NCI-H69 (cell line): ENCODE measurements around the gene DOP1B.
"Not testable (repeated sequence)": the region's sequence is repeated elsewhere in the genome, so short reads cannot be mapped to it uniquely, and the experiment has no call there.

ENCODE experiments used
- DNase-seq: peaks from one replicate; lab custom pipeline; 2025; lab: John Stamatoyannopoulos, UW

DOP1B gene

GRCh38 chr21:36171336-36171735 is 14.7 kb downstream of the DOP1B start:
- DNase-seq: no peak

GRCh38 chr21:36171741-36172331 is 15.2 kb downstream of the DOP1B start:
- DNase-seq: no peak

- no peak for DNase-seq
These were observed 18.2 kb downstream of the DOP1B start for GRCh38 chr21:36174780-36175179.

- DNase-seq: peak; percentile 76
These were observed 19.3 kb downstream of the DOP1B start for GRCh38 chr21:36175771-36176565.

DNA sequence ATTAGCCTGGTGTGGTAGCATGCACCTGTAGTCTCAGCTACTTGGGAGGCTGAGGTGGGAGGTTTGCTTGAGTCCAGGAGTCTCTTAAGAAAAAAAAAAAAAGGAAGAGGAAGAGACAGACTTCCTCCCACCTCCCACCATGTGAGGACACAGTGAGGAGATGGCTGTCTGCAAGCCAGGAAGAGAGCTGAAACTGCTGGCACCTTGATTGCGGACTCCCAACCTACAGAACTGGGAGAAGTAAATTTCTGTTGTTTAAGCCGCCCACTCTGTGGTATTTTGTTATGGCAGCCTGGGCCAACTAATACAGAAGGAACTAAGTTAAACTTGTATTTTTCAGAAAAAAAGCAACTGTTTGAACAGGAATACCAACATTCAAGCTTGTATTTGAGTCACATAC is 21.7 kb downstream of the DOP1B start:
- DNase-seq: no peak

- no peak for DNase-seq
These were observed 22.5 kb downstream of the DOP1B start for GRCh38 chr21:36179145-36179544.

DNA sequence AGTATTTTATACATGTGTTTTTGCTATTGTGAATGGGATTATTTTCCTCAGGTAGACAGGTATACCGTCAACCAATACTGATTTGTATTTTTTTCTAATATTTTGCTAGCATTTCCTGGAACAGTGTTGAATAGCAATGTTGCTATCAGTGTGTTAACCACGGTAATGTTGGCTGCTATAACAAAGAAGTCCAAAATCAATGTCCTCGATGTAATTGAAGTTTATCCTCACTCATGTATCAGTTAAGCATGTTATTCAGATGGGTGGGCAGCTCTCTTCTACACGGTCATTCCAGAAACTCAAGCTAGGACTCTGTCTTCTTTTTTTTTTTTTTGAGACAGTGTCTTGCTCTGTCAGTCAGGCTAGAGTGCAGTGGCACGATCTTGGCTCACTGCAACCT is 24.3 kb downstream of the DOP1B start:
- DNase-seq: no peak

- no peak for DNase-seq
These were observed 26.6 kb downstream of the DOP1B start for GRCh38 chr21:36183144-36183795.

- DNase-seq: no peak
These were observed 27.9 kb downstream of the DOP1B start for GRCh38 chr21:36184545-36184944.

GRCh38 chr21:36185523-36185922 is 28.9 kb downstream of the DOP1B start:
- no peak for DNase-seq

DNA sequence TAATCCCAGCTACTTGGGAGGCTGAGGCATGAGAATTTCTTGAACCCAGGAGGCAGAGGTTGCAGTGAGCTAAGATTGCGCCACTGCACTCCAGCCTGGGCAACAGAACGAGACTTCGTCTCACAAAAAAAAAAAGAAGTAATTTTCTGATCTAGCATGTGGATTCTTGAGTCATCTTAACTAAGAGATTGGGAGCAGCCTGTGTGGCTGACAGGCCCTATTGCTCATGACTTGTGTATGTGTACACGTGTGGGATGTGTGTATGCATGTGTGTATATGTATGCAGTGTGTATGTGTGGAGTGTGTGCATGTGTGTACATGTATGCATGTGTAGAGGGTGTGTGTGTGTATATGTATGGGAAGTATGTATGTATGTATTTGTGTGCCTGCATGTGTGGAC is 29.5 kb downstream of the DOP1B start:
- DNase-seq: no peak

GRCh38 chr21:36186506-36187399 is 30.1 kb downstream of the DOP1B start:
- peak; percentile 21 for DNase-seq

DNA sequence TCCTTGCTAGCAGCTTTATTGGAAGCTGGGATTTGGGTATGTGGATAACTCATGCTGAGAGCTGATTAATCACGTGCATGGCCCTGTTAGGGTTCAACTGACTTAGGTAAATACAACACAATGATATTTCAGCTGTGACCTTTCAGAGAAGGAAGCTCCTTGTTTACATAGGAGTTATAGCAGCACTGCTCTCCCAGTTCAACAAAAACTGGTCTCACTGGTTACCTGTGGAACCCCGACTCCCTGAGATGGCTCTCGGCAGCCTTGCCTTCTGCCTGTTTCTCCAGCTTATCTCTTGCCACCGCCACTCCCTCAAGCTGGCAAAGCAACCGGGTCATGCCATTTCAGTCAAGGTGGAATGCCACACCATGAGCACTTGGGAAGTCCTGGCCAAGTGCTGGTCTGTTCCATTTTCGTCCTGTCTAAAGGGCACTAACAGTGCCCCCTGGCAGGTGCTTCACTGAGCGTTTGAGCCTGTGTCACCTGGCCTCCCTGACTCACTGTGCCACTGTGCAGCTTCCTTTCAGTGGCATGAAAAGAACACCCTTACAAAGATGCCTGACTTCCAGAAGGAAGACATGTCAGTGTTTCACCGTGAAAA is 31.6 kb downstream of the DOP1B start:
- peak; percentile 98 for DNase-seq

DNA sequence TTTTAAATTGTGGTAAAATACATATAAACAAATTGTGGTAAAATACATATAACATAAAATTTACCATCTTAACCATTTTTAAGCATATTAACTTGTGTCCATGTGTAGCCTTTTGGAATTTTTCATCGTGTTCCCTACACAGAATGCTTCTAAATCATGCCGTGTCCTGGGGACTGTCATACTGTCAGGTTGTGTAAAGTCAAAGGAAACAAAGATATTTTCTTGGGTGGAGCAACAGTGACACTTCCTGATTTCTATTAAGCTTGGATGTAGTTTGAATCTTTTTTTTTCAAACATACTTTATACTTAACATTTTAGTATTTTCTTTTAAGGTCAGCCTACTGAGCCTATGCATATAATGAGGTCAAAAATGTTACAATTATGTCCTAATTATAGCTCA is 32.3 kb downstream of the DOP1B start:
- DNase-seq: no peak

DNA sequence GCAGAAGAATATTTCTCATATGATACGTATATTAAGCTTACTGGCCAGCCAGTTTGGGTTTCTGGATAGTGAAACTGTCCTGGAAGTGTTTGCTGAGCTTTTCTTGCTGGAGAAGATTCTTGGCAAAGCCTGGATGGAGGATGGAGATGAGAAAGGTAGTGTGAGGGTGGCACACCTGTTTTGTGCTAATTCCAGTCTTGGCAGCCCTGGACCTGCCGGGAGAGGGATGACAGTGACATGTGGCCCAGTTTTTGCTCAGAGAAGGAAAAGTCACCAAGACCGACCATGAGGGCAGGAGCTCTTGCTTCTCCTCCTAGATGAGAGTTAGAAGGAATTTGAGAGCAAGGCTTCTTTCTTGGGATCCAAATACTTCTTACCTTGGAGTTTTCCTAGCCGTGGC is 34.1 kb downstream of the DOP1B start:
- no peak for DNase-seq

- no peak for DNase-seq
These were observed 36.6 kb downstream of the DOP1B start for GRCh38 chr21:36193200-36193599.

- DNase-seq: no peak
These were observed 37.4 kb downstream of the DOP1B start for GRCh38 chr21:36194024-36194423.

GRCh38 chr21:36195613-36196012 is 39.0 kb downstream of the DOP1B start:
- no peak for DNase-seq

DNA sequence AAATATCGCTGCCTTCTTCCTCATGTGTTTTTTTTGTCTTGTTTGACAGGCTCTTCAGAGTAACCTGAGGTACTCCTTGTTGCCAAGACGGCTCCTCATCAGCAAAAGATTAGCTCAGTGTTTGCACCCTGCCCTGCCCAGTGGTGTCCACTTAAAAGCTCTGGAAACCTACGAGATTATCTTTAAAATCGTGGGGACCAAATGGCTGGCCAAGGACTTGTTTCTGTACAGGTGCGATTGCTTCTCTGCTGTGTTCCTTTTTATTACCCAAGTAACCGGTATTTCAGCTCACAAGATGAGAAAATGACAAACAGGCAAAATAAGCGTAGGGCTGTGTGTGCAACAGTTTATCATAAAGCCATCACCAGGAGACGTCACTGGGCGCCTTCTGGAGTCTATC is 42.4 kb downstream of the DOP1B start:
- DNase-seq: no peak

- not testable (repeated sequence) for DNase-seq
These were observed 43.0 kb downstream of the DOP1B start for GRCh38 chr21:36199575-36199974.

- DNase-seq: no peak
These were observed 43.5 kb downstream of the DOP1B start for GRCh38 chr21:36200081-36200561.
